Smooth muscle cell (in vitro differentiated cells): ENCODE results near the gene SCG3. TPM values are rescaled to one million over a fixed set of nuclear protein-coding genes. Genes with fewer than 3 reads are reported as not detected.
A peak's percentile ranks its signal among the peaks of the same experiment; 100 is the strongest.

Experiments used
- DNase-seq: peaks from one replicate; lab custom pipeline; 2025; ENCODE audit not compliant: unreplicated experiment; lab: John Stamatoyannopoulos, UW
- H2AFZ ChIP-seq: fragments of 200-600 bp; sonication (generic); 2 replicates; pipeline ENCODE4 v1.6.0; 2016; ENCODE audit warnings: antibody characterized with exemption, low read depth, mild to moderate bottlenecking
- H3F3A ChIP-seq: fragments of 200-600 bp; sonication (generic); 2 replicates; pipeline ENCODE4 v1.6.0; 2017; ENCODE audit warnings: antibody characterized with exemption, low read depth
- H3K27ac ChIP-seq: fragments of 200-600 bp; sonication (generic); 2 replicates; pipeline ENCODE4 v1.5.1; 2016; ENCODE audit warnings: low read depth, mild to moderate bottlenecking
- H3K27me3 ChIP-seq: fragments of 200-600 bp; sonication (generic); 2 replicates; pipeline ENCODE4 v1.6.1; 2016; ENCODE audit warnings: low read depth, mild to moderate bottlenecking
- H3K36me3 ChIP-seq: fragments of 200-600 bp; sonication (generic); 2 replicates; pipeline ENCODE4 v1.5.1; 2016; ENCODE audit warnings: low read depth
- H3K4me1 ChIP-seq: fragments of 200-600 bp; sonication (generic); 2 replicates; pipeline ENCODE4 v1.5.1; 2016; ENCODE audit warnings: low read depth
- H3K4me2 ChIP-seq: fragments of 200-600 bp; sonication (generic); 2 replicates; pipeline ENCODE4 v1.6.0; 2016; ENCODE audit warnings: mild to moderate bottlenecking
- H3K4me3 ChIP-seq: fragments of 200-600 bp; sonication (generic); 2 replicates; pipeline ENCODE4 v1.5.1; 2016; ENCODE audit warnings: mild to moderate bottlenecking
- H3K79me2 ChIP-seq: fragments of 200-600 bp; sonication (generic); 2 replicates; pipeline ENCODE4 v1.6.0; 2016; ENCODE audit warnings: low read depth, mild to moderate bottlenecking
- H3K9ac ChIP-seq: fragments of 200-600 bp; sonication (generic); 2 replicates; pipeline ENCODE4 v1.6.0; 2016; ENCODE audit warnings: low read depth
- H3K9me3 ChIP-seq: fragments of 200-600 bp; sonication (generic); replicated peaks from 2 replicates; pipeline ENCODE4 v1.5.1; 2016; ENCODE audit warnings: low read depth
- H4K20me1 ChIP-seq: fragments of 200-600 bp; sonication (generic); 2 replicates; pipeline ENCODE4 v1.6.0; 2016; ENCODE audit warnings: low read depth
- CTCF ChIP-seq: fragments of 200-600 bp; sonication (generic); IDR thresholded peaks from 2 replicates; pipeline ENCODE4 v1.5.1; 2017; ENCODE audit warnings: borderline replicate concordance, mild to moderate bottlenecking, antibody characterized with exemption; ENCODE audit not compliant: insufficient read depth, poor library complexity, severe bottlenecking
- WGBS: methylation state at CpG from one replicate; pipeline ENCODE4 v1.1.7; 2016; ENCODE audit warnings: low lambda C conversion rate; 5-methylcytosine and 5-hydroxymethylcytosine counted together
- polyA plus RNA-seq: library from polyadenylated mRNA; unstranded; fragments of >200 nt; fragmentation: Nextera tagmentation; extraction: Ambion mirVana; gene quantifications from 2 replicates; pipeline ENCODE4 v1.2.1, GENCODE V29; 2016
- total RNA-seq: library from RNA; depleted of rRNA; stranded (reverse); fragments of >200 nt; gene quantifications from 2 replicates; pipeline ENCODE4 v1.2.3, GENCODE V29; 2014

SCG3 gene
- total and polyA plus RNA-seq, 2 experiments from 2014 or later, result not detected

GRCh38 chr15:51758645-51759044 is 77.3 kb downstream of the SCG3 start:
- Histone ChIP-seq H3K4me3 (no peak overlapping the region), H3K79me2 (no peaks in the 10 kb centered on the region), H3K9ac (no peak overlapping the region), H3K27ac (no peak overlapping the region), H2AFZ (no peak overlapping the region), H3K4me2 (peak overlapping the region; percentile 9), H3K36me3 (no peaks in the 10 kb centered on the region), H3K27me3 (peaks cover 3% of the 10 kb centered on the region), H3K9me3 (no peaks in the 10 kb centered on the region), H3K4me1 (no peaks in the 10 kb centered on the region), H4K20me1 (no peaks in the 10 kb centered on the region), H3F3A (no peaks in the 10 kb centered on the region)
- WGBS, result 32% methylated on average over 1 of the region's 1 CpG
- TF ChIP-seq CTCF, result no peak
- DNase-seq, result no peak

GRCh38 chr15:51759557-51760070 is 78.3 kb downstream of the SCG3 start:
- no peak overlapping the region for H3K4me2 ChIP-seq
- DNase-seq, result no peak
- 30% methylated on average over 3 of the region's 3 CpGs for WGBS
- TF ChIP-seq CTCF, result no peak
- H4K20me1 ChIP-seq, result no peaks in the 10 kb centered on the region
- H3K36me3 ChIP-seq, result no peaks in the 10 kb centered on the region
- no peaks in the 10 kb centered on the region for H3K79me2 ChIP-seq
- H3K9me3 ChIP-seq, result no peaks in the 10 kb centered on the region
- H3K27ac ChIP-seq, result no peak overlapping the region
- H3K9ac ChIP-seq, result no peak overlapping the region
- H3K27me3 ChIP-seq, result no peaks in the 10 kb centered on the region
- H3K4me1 ChIP-seq, result no peaks in the 10 kb centered on the region
- H3F3A ChIP-seq, result no peaks in the 10 kb centered on the region
- H2AFZ ChIP-seq, result no peak overlapping the region
- no peak overlapping the region for H3K4me3 ChIP-seq

GRCh38 chr15:51760805-51761204 is 79.5 kb downstream of the SCG3 start:
- H3K4me2 ChIP-seq, result no peak overlapping the region
- TF ChIP-seq CTCF, result no peak
- H3K27ac ChIP-seq, result no peak overlapping the region
- no peak overlapping the region for H2AFZ ChIP-seq
- no peak for DNase-seq
- no peak overlapping the region for H3K4me3 ChIP-seq
- H4K20me1 ChIP-seq, result no peaks in the 10 kb centered on the region
- no peaks in the 10 kb centered on the region for H3K27me3 ChIP-seq
- H3F3A ChIP-seq, result no peaks in the 10 kb centered on the region
- no peaks in the 10 kb centered on the region for H3K9me3 ChIP-seq
- H3K9ac ChIP-seq, result no peak overlapping the region
- no peaks in the 10 kb centered on the region for H3K36me3 ChIP-seq
- 89% methylated on average over 3 of the region's 3 CpGs for WGBS
- no peaks in the 10 kb centered on the region for H3K4me1 ChIP-seq
- H3K79me2 ChIP-seq, result no peaks in the 10 kb centered on the region

GRCh38 chr15:51765751-51766150 is 84.4 kb downstream of the SCG3 start:
- Histone ChIP-seq H3K9me3 (no peaks in the 10 kb centered on the region), H4K20me1 (no peaks in the 10 kb centered on the region), H3K27ac (no peak overlapping the region), H3K27me3 (no peaks in the 10 kb centered on the region), H2AFZ (no peak overlapping the region), H3K9ac (no peak overlapping the region), H3K4me3 (no peak overlapping the region), H3K4me1 (no peaks in the 10 kb centered on the region), H3F3A (no peaks in the 10 kb centered on the region), H3K36me3 (no peaks in the 10 kb centered on the region), H3K4me2 (no peak overlapping the region), H3K79me2 (no peaks in the 10 kb centered on the region)
- WGBS, result 89% methylated on average over 7 of the region's 7 CpGs
- no peak for DNase-seq
- TF ChIP-seq CTCF, result no peak
